Esophagus squamous epithelium (tissue), 5 donors: Measurements from ENCODE around the gene PRPS1. TPM values are rescaled to one million over a fixed set of nuclear protein-coding genes. Genes with fewer than 3 reads are reported as not detected.

Experiments used
- DNase-seq: peaks from one replicate; lab custom pipeline; 2025; lab: John Stamatoyannopoulos, UW
- H3K27ac ChIP-seq, 4 donors: fragments of 200-600 bp; sonication (generic); one replicate each; pipeline ENCODE4 v1.5.1; 2016 to 2019; ENCODE audit warnings: mild to moderate bottlenecking in 1 of 4
- H3K27me3 ChIP-seq, 4 donors: fragments of 200-600 bp; sonication (generic); 1 replicate in 3 of 4; 2 replicates in 1 of 4; pipeline versions ENCODE4 v1.5.1 to v1.6.0; 2017 to 2021; ENCODE audit warnings: antibody characterized with exemption in 1 of 4
- H3K36me3 ChIP-seq, 3 donors: fragments of 200-600 bp; sonication (generic); one replicate each; pipeline ENCODE4 v1.5.1; 2016 to 2019
- H3K4me1 ChIP-seq, 3 donors: fragments of 200-600 bp; sonication (generic); one replicate each; pipeline ENCODE4 v1.5.1; 2017 to 2019
- H3K4me3 ChIP-seq, 4 donors: fragments of 200-600 bp; sonication (generic); 1 replicate in 3 of 4; 2 replicates in 1 of 4; pipeline ENCODE4 v1.5.1; 2016 to 2019; ENCODE audit warnings: mild to moderate bottlenecking in 2 of 4, moderate library complexity in 1 of 4
- H3K9me3 ChIP-seq, 3 donors: fragments of 200-600 bp; sonication (generic); one replicate each; pipeline ENCODE4 v1.5.1; 2016 to 2019
- CTCF ChIP-seq, 6 experiments: fragments of 450-650 bp in 4 of 6; fragments of 200-600 bp in 2 of 6; sonication (generic) in 2 of 6; IDR thresholded peaks; one replicate each; pipeline ENCODE4 v1.5.1; 2016 to 2019; ENCODE audit warnings: antibody characterized with exemption in 6 of 6, mild to moderate bottlenecking in 4 of 6, moderate library complexity in 4 of 6
- POLR2A ChIP-seq, 4 donors: fragments of 450-650 bp; IDR thresholded peaks; one replicate each; pipeline ENCODE4 v1.6.1; 2017; ENCODE audit warnings: antibody characterized with exemption in 4 of 4, mild to moderate bottlenecking in 4 of 4, moderate library complexity in 3 of 4
- WGBS, 2 donors: methylation state at CpG; one replicate each; pipeline ENCODE4 v1.1.5; 2018; 5-methylcytosine and 5-hydroxymethylcytosine counted together
- intact Hi-C: fragments of 100-400 bp; cut with DNase I; formaldehyde crosslinking; loops from one replicate; pipeline ENCODE4 v1.15.0; 2022
- total RNA-seq, 4 donors: library from RNA; depleted of rRNA; stranded (reverse); fragments of >200 nt; gene quantifications; one replicate each; pipeline ENCODE4 v1.1.0, GENCODE V29; 2016
- donor health status: DM: yes; HTN: yes; CAD: no.

The PRPS1 gene
- total RNA-seq, 4 donors from 2014 or later, result 9.1 to 18.1 (median 16.5) TPM

- TF ChIP-seq CTCF (IDR thresholded peaks at IDR 0.05), result no peak
- no peak for TF ChIP-seq POLR2A (IDR thresholded peaks at IDR 0.05)
- WGBS, 2 donors, result 13 to 56% methylated on average over 3 to 4 of the region's 4 CpGs
- intact Hi-C loops, result loop anchor here (5.0 kb wide), 1 partner anchor 118 kb away; the partner anchor contains the start of genes NCBP2L and TSC22D3
These were observed 31.0 kb downstream of the PRPS1 start for GRCh38 chrX:107659286-107659685.

DNA sequence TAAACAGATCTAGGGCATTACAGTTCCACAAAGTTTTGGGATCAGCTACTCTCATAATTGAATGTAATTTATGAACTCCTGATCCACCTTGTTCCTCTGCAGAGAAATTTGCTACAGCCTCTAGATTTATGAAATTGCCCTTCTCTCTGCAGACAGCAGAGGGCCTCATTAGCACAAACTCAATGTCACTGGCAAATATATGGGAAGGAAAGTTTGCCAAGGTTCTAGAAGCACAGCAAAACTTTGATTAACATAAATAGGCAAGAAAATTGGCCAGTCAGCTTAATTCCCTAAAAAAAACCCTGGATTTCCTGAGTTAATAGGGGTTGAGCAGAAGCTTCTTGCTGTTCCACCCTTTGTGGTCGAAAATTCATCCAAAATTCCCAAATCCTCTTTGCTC lies 31.5 kb downstream of the PRPS1 start:
- intact Hi-C loops, result loop anchor here (5.0 kb wide), 1 partner anchor 118 kb away; the partner anchor contains the start of genes NCBP2L and TSC22D3
- peak overlapping the region in 1 of 4 donors; percentile 25 for H3K27ac ChIP-seq
- no peaks in the 10 kb centered on the region for H3K9me3 ChIP-seq

More at GRCh38 chrX:107659286-107659685, 31.0 kb downstream of the PRPS1 start:
- no peak overlapping the region for H3K27ac ChIP-seq
- peaks cover 0 to 20% (median 6%) of the 10 kb centered on the region in 3 donors for H3K4me1 ChIP-seq
- no peak for DNase-seq
- H3K36me3 ChIP-seq, result no peaks in the 10 kb centered on the region
- H3K27me3 ChIP-seq, result no peaks in the 10 kb centered on the region
- H3K4me3 ChIP-seq, result no peak overlapping the region
- no peaks in the 10 kb centered on the region for H3K9me3 ChIP-seq

GRCh38 chrX:107662145-107662544 lies 33.8 kb downstream of the PRPS1 start:
- Histone ChIP-seq H3K4me1 (peaks cover 0 to 5% (median 0%) of the 10 kb centered on the region in 3 donors), H3K4me3 (no peak overlapping the region), H3K36me3 (no peaks in the 10 kb centered on the region), H3K27ac (no peak overlapping the region), H3K9me3 (no peaks in the 10 kb centered on the region), H3K27me3 (no peaks in the 10 kb centered on the region)
- intact Hi-C loops, result no loop called here
- DNase-seq, result no peak
- TF ChIP-seq CTCF (IDR thresholded peaks at IDR 0.05) (no peak), POLR2A (IDR thresholded peaks at IDR 0.05) (no peak)
- 47 to 66% methylated on average over 3 of the region's 3 CpGs for WGBS, 2 donors

More for the DNA sequence above, 31.5 kb downstream of the PRPS1 start:
- Histone ChIP-seq H3K36me3 (no peaks in the 10 kb centered on the region), H3K4me1 (peaks cover 0 to 15% (median 3%) of the 10 kb centered on the region in 3 donors), H3K27me3 (no peaks in the 10 kb centered on the region), H3K4me3 (no peak overlapping the region)
- DNase-seq, result no peak
- WGBS, 2 donors, result 33 to 50% methylated on average over 1 of the region's 1 CpG
- TF ChIP-seq CTCF (IDR thresholded peaks at IDR 0.05) (peak; percentile 17 to 77 (median 62)), POLR2A (IDR thresholded peaks at IDR 0.05) (no peak)

- WGBS, 2 donors, result 87 to 89% methylated on average over 4 to 5 of the region's 5 CpGs
- no peak for DNase-seq
- Histone ChIP-seq H3K27ac (no peak overlapping the region), H3K9me3 (no peaks in the 10 kb centered on the region), H3K27me3 (no peaks in the 10 kb centered on the region), H3K4me1 (peaks cover 0 to 5% (median 0%) of the 10 kb centered on the region in 3 donors), H3K4me3 (no peak overlapping the region), H3K36me3 (no peaks in the 10 kb centered on the region)
- no peak for TF ChIP-seq POLR2A (IDR thresholded peaks at IDR 0.05)
- TF ChIP-seq CTCF (IDR thresholded peaks at IDR 0.05), result no peak
- intact Hi-C loops, result no loop called here
These were observed 34.5 kb downstream of the PRPS1 start for GRCh38 chrX:107662824-107663223.

GRCh38 chrX:107666931-107667330 lies 38.6 kb downstream of the PRPS1 start:
- intact Hi-C loops, result no loop called here
- Histone ChIP-seq H3K4me1 (peaks cover 0 to 5% (median 0%) of the 10 kb centered on the region in 3 donors), H3K4me3 (no peak overlapping the region), H3K27me3 (no peaks in the 10 kb centered on the region), H3K27ac (no peak overlapping the region), H3K36me3 (no peaks in the 10 kb centered on the region), H3K9me3 (no peaks in the 10 kb centered on the region)
- WGBS, 2 donors, result 81 to 100% methylated on average over 1 of the region's 1 CpG
- no peak for DNase-seq
- TF ChIP-seq POLR2A (IDR thresholded peaks at IDR 0.05) (no peak), CTCF (IDR thresholded peaks at IDR 0.05) (no peak)
